HepG2 (cell line): ENCODE results near the gene LRRC73.

Experiments used
- HOMEZ ChIP-seq: IDR thresholded peaks from 2 replicates; pipeline ENCODE4 v1.6.1; 2016; ENCODE audit warnings: low read depth
- MNT ChIP-seq: fragments of 450-650 bp; IDR thresholded peaks from 2 replicates; pipeline ENCODE4 v1.6.1; 2016
- TFAP4 ChIP-seq: sonication (generic); IDR thresholded peaks from 2 replicates; pipeline ENCODE4 v1.6.1; 2016; ENCODE audit warnings: low read depth, borderline replicate concordance
- ZIK1 ChIP-seq: sonication (generic); formaldehyde crosslinking; IDR thresholded peaks from 2 replicates; pipeline ENCODE4 v1.5.0; 2020; ENCODE audit warnings: mild to moderate bottlenecking, low read depth, missing genetic modification reagents, borderline replicate concordance
- ZNF563 ChIP-seq: sonication (generic); formaldehyde crosslinking; IDR thresholded peaks from 2 replicates; pipeline ENCODE4 v1.8.0; 2022; ENCODE audit warnings: mild to moderate bottlenecking, moderate library complexity, missing genetic modification reagents
- ZNF652 ChIP-seq: IDR thresholded peaks from 2 replicates; pipeline ENCODE4 v1.6.1; 2016; ENCODE audit warnings: low read depth, borderline replicate concordance

DNA sequence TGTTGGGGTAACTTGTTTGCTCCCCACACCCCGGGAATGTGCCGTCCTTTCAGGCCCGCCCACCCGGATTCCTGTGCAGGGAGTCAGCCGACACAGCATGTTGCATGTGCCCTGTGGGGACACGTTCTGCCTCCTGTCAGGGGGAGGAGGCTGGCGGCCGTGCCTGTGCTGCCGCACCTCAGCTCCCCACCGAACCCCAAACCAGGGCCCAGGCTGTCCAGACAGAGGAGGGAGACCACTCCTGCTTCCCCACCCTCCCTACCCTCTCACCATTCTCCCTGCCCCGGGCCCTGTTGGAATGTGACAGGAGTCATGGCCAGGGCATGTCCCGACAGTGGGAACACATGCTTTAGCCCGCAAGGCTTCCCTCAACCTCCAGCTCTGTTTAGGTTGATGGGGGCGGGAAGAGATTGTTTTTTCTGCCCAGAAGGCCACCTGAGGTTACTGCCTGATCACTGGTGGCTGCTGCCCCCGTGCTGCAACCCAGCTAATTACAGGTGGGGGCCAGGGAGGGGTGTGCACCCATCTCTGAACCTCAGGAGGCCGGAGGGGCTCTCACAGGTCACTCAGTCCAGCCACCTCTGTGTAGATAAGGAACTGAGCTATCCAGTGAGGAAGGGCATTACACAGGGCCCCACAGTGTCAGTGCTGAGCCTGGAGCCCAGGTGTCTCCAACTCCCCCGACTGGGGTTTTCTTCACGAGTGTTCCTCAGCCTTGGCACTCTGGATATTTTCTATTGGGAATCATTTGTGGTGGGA lies 13.6 kb downstream of the LRRC73 start:
- TF ChIP-seq TFAP4 (peak; percentile 59; the same call in 1 of the 2 replicates), ZIK1 (CRISPR knock-in tag) (no peak), MNT (no peak), ZNF563 (CRISPR knock-in tag) (peak; percentile 6; the same call in 1 of the 2 replicates), ZNF652 (CRISPR knock-in tag) (no peak; the same call in 1 of the 2 replicates), HOMEZ (CRISPR knock-in tag) (0 out of 2 replicates have a peak, but pooled peaks have one; percentile 32)
